ENCODE results near the gene GRIA1. TPM values are rescaled to one million over a fixed set of nuclear protein-coding genes. Genes with fewer than 3 reads are reported as not detected.

The GRIA1 gene
- total RNA-seq, 2 donors from 2014 or later, result 0.12 to 1.2 TPM

DNA sequence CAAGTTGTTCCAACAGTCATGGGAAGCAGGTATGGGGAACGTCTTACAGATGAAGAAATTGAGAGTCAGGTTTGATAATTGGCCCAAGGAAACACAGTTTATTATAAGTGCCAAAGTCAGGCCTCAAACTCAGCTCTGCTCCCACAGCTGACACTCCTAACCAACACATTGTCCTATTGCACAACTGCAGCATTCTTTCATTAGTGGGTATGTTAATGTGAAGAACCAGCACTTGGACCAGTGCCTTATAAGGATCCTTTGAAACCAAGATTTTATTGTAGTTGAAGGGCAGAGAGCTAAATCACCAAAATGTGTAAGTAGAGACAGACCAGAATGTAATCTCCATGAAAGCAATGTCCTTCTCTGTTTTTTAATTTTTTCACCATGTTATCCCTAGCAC is 56.1 kb downstream of the GRIA1 start:
- Histone ChIP-seq H3K27me3 (no peaks in the 10 kb centered on the region), H3K27ac (no peak overlapping the region), H3K4me1 (peaks cover 0 to 2% of the 10 kb centered on the region in 2 donors), H3K36me3 (no peaks in the 10 kb centered on the region), H3K4me3 (no peak overlapping the region), H3K9me3 (no peaks in the 10 kb centered on the region)
- no peak for DNase-seq (ENCODE audit: low spot score)
- TF ChIP-seq, protein P1, sequence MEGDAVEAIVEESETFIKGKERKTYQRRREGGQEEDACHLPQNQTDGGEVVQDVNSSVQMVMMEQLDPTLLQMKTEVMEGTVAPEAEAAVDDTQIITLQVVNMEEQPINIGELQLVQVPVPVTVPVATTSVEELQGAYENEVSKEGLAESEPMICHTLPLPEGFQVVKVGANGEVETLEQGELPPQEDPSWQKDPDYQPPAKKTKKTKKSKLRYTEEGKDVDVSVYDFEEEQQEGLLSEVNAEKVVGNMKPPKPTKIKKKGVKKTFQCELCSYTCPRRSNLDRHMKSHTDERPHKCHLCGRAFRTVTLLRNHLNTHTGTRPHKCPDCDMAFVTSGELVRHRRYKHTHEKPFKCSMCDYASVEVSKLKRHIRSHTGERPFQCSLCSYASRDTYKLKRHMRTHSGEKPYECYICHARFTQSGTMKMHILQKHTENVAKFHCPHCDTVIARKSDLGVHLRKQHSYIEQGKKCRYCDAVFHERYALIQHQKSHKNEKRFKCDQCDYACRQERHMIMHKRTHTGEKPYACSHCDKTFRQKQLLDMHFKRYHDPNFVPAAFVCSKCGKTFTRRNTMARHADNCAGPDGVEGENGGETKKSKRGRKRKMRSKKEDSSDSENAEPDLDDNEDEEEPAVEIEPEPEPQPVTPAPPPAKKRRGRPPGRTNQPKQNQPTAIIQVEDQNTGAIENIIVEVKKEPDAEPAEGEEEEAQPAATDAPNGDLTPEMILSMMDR (IDR thresholded peaks at IDR 0.05), result no peak

DNA sequence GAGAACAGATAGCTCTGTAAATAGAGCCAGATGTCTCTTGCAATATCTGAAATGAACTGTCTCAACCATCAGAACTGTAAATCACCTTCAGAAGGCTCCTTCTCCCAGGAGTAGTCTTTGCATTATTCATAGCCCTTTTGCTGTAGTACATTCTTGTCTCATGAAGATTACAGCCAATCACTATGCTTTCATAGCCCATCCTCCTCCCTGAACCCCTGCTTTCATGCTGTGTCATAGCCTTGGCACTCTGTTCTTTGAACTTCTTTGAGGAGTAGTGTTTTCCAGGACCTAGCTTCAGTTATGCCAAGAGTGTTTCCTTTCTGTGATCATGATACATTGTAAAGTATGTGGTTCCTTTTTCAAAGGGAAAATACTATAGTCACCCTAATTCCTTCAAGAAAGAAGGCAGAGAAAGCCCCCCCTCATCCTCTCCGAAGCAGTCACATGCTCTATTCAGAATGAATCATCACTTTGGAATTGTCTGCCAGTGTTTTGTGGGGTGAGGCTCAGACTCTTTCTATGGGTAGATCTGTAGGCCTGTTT is 61.1 kb downstream of the GRIA1 start:
- DNase-seq (ENCODE audit: low spot score), result no peak
- TF ChIP-seq, protein P1 (IDR thresholded peaks at IDR 0.05), result no peak
- peaks cover 0 to 6% of the 10 kb centered on the region in 2 donors for H3K4me1 ChIP-seq
- H3K27ac ChIP-seq, result no peak overlapping the region
- no peak overlapping the region for H3K4me3 ChIP-seq
- no peaks in the 10 kb centered on the region for H3K9me3 ChIP-seq
- no peaks in the 10 kb centered on the region for H3K36me3 ChIP-seq
- no peaks in the 10 kb centered on the region for H3K27me3 ChIP-seq

DNA sequence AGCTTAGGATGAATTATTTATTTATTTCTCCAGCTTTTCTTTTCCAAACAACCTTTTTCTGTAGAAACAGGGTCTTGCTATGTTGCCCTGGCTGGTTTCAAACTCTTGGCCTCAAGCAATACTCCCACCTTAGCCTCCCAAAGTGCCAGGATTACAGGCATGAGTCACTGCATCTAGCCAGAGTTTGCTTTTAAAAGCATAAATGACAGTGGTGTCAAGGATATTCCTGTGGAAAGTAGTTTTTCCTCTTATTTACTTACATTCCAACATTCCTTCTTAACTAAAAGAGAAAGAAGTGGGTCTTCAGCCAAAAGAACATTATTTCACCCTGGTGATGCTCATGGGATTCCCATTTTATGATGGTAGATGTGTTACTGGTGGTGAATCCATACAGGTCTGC is 62.4 kb downstream of the GRIA1 start:
- H3K27me3 ChIP-seq, result no peaks in the 10 kb centered on the region
- H3K4me1 ChIP-seq, result peaks cover 0 to 6% of the 10 kb centered on the region in 2 donors
- DNase-seq (ENCODE audit: low spot score), result no peak
- H3K36me3 ChIP-seq, result no peaks in the 10 kb centered on the region
- H3K27ac ChIP-seq, result no peak overlapping the region
- no peak overlapping the region for H3K4me3 ChIP-seq
- H3K9me3 ChIP-seq, result no peaks in the 10 kb centered on the region
- TF ChIP-seq, protein P1 (IDR thresholded peaks at IDR 0.05), result no peak

DNA sequence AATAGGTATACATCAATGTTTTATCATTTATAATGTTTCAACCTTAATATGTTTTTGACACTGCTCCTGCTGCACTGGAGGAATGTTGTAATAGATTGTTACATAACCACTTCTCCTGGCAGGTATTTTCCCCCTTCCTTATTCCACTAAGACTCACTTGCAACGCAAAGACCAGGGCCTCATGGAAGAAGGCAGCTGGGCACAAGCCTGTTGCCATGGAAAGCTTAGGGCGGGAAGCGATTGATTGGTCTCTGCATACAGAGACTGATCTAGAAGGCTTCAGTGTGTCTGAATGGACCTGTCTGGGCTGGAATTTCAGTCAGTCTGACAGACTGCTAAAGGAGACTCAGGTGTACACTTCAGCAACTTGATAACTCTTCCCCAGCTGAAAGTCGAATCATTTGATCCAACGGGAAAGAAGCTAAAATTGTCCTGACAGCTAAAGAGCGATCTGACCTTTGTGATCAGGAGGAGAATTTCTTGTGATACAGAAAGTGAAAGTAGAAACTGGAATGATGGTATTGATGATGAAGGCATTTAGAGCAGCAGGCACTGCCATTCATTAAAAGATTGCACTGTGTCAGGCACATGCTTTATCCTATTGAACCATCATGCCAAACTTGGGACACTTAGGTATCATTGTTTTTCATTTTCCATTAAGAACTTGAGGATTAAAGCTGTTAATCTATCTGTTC is 65.1 kb downstream of the GRIA1 start:
- no peak for DNase-seq (ENCODE audit: low spot score)
- Histone ChIP-seq H3K4me3 (no peak overlapping the region), H3K4me1 (peaks cover 0 to 6% of the 10 kb centered on the region in 2 donors), H3K36me3 (no peaks in the 10 kb centered on the region), H3K27me3 (no peaks in the 10 kb centered on the region), H3K9me3 (no peaks in the 10 kb centered on the region), H3K27ac (no peak overlapping the region)
- TF ChIP-seq, protein P1 (IDR thresholded peaks at IDR 0.05), result no peak

DNA sequence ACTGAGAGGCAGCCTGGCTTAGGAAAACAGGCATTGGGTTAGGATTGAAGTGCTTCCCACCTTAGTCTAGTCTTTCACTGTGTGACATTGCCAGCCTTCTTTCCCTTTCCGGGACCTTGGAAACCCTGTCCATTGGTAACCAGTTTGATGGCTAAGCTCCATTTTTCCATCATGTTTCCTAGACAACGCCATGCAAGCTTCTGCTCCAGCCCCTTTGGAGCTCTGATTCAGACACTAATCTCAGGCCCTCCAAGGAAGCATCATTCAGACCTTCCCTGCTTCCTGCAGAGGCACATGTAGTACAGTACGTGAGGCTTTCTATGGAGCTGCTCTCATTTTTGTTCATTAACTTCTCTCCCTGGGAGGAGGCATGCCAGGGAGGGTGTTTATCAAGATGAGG is 68.5 kb downstream of the GRIA1 start:
- TF ChIP-seq, protein P1 (IDR thresholded peaks at IDR 0.05), result no peak
- H3K27me3 ChIP-seq, result no peaks in the 10 kb centered on the region
- H3K36me3 ChIP-seq, result no peaks in the 10 kb centered on the region
- H3K9me3 ChIP-seq, result no peaks in the 10 kb centered on the region
- no peak for DNase-seq (ENCODE audit: low spot score)
- no peak overlapping the region for H3K4me3 ChIP-seq
- no peak overlapping the region for H3K27ac ChIP-seq
- no peaks in the 10 kb centered on the region for H3K4me1 ChIP-seq

DNA sequence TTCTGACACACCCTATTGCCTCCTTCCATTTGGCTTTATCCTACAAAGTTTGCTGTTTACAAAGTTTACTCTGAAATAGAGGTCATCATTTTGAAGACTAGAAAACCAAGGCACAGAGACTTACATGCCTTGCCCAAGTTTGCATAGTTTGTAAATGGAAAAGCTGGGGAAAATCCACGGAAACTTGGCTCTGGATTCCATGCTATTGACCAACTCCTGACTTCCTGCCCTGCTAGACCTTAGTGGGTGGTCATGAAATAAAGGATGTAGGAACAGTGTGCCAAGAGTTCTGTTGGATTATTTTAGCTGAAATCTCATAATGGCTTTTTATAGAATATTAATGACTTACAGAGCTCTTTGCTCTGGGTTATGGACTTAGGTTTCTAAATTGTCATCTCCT is 69.5 kb downstream of the GRIA1 start:
- H3K27ac ChIP-seq, result no peak overlapping the region
- TF ChIP-seq, protein P1 (IDR thresholded peaks at IDR 0.05), result no peak
- H3K4me3 ChIP-seq, result no peak overlapping the region
- no peaks in the 10 kb centered on the region for H3K4me1 ChIP-seq
- H3K27me3 ChIP-seq, result no peaks in the 10 kb centered on the region
- no peak for DNase-seq (ENCODE audit: low spot score)
- H3K9me3 ChIP-seq, result no peaks in the 10 kb centered on the region
- H3K36me3 ChIP-seq, result no peaks in the 10 kb centered on the region
